Astrocyte (in vitro differentiated cells and primary cell): Measurements from ENCODE around the gene ALKBH3. TPM values are rescaled to one million over a fixed set of nuclear protein-coding genes. Genes with fewer than 3 reads are reported as not detected.

Source experiments
- DNase-seq: peaks from one replicate; pipeline ENCODE4 v3.0.0-alpha.2; 2010; ENCODE audit warnings: low read depth
- FAIRE-seq: peaks from 2 replicates; lab custom pipeline; 2011; peaks lifted over from hg19 to GRCh38; lab: Jason Lieb, UNC
- H2AFZ ChIP-seq: 2 replicates; pipeline ENCODE4 v1.6.0; 2012; ENCODE audit warnings: low read depth, low read length, inconsistent platforms
- H3K27ac ChIP-seq: 2 replicates; pipeline ENCODE4 v1.5.1; 2011; ENCODE audit warnings: low read depth, low read length, inconsistent platforms
- H3K27me3 ChIP-seq: 2 replicates; pipeline ENCODE4 v1.6.0; 2011; ENCODE audit warnings: low read length, inconsistent platforms; ENCODE audit not compliant: insufficient read depth
- H3K36me3 ChIP-seq: 2 replicates; pipeline ENCODE4 v1.5.1; 2011; ENCODE audit warnings: low read length, inconsistent platforms; ENCODE audit not compliant: insufficient read depth
- H3K4me1 ChIP-seq: 2 replicates; pipeline ENCODE4 v1.5.1; 2011; ENCODE audit warnings: low read length, inconsistent platforms; ENCODE audit not compliant: insufficient read depth
- H3K4me2 ChIP-seq: 2 replicates; pipeline ENCODE4 v1.6.0; 2012; ENCODE audit warnings: low read length, inconsistent platforms
- H3K4me3 ChIP-seq: 2 replicates; pipeline ENCODE4 v1.5.1; 2011; ENCODE audit warnings: low read depth, mild to moderate bottlenecking, low read length, inconsistent platforms; ENCODE audit not compliant: insufficient read depth
- H3K79me2 ChIP-seq: 2 replicates; pipeline ENCODE4 v1.6.0; 2012; ENCODE audit warnings: mild to moderate bottlenecking, low read length, inconsistent platforms; ENCODE audit not compliant: insufficient read depth
- H3K9ac ChIP-seq: 2 replicates; pipeline ENCODE4 v1.6.0; 2012; ENCODE audit warnings: mild to moderate bottlenecking, low read length, inconsistent platforms
- H3K9me3 ChIP-seq: 2 replicates; pipeline ENCODE4 v1.5.1; 2012; ENCODE audit warnings: low read depth, mild to moderate bottlenecking, low read length, inconsistent platforms; ENCODE audit not compliant: insufficient read depth
- H4K20me1 ChIP-seq: 2 replicates; pipeline ENCODE4 v1.6.0; 2012; ENCODE audit warnings: low read length, inconsistent platforms; ENCODE audit not compliant: insufficient read depth
- H3K27ac Mint-ChIP-seq: one replicate; pipeline ENCODE4 v1.8.0; 2021; ENCODE audit warnings: mild to moderate bottlenecking, mixed read lengths; ENCODE audit not compliant: unreplicated experiment
- H3K27me3 Mint-ChIP-seq: one replicate; pipeline ENCODE4 v1.8.0; 2021; ENCODE audit warnings: low read depth, mixed read lengths; ENCODE audit not compliant: unreplicated experiment
- H3K36me3 Mint-ChIP-seq: one replicate; pipeline ENCODE4 v1.8.0; 2021; ENCODE audit warnings: low read depth, mixed read lengths; ENCODE audit not compliant: unreplicated experiment
- H3K4me1 Mint-ChIP-seq: one replicate; pipeline ENCODE4 v1.8.0; 2021; ENCODE audit warnings: low read depth, mixed read lengths; ENCODE audit not compliant: unreplicated experiment
- H3K4me3 Mint-ChIP-seq: one replicate; pipeline ENCODE4 v1.8.0; 2021; ENCODE audit warnings: mild to moderate bottlenecking, moderate library complexity, mixed read lengths; ENCODE audit not compliant: unreplicated experiment
- H3K9me3 Mint-ChIP-seq: one replicate; pipeline ENCODE4 v1.8.0; 2021; ENCODE audit warnings: mild to moderate bottlenecking, mixed read lengths; ENCODE audit not compliant: unreplicated experiment
- CTCF ChIP-seq: IDR thresholded peaks from 2 replicates; pipeline ENCODE4 v1.5.1; 2011; ENCODE audit warnings: low read depth, mild to moderate bottlenecking, inconsistent platforms, low read length, moderate library complexity; ENCODE audit not compliant: insufficient read depth
- EZH2 ChIP-seq: IDR thresholded peaks from 2 replicates; pipeline ENCODE4 v1.6.1; 2012; ENCODE audit warnings: mild to moderate bottlenecking, low read length, inconsistent platforms; ENCODE audit not compliant: insufficient read depth
- total RNA-seq: library from RNA; stranded (reverse); gene quantifications from 2 replicates; pipeline ENCODE4 v1.2.1, GENCODE V29; 2021

ALKBH3 gene
- total RNA-seq, 1 donor from 2014 or later = 30.5 TPM

- no peak for FAIRE-seq
- H3K27ac Mint-ChIP-seq = no peak overlapping the region
Measured at GRCh38 chr11:43895601-43896000, 15.0 kb downstream of the ALKBH3 start.

GRCh38 chr11:43898574-43898973 lies 17.9 kb downstream of the ALKBH3 start:
- Histone ChIP-seq H3K27ac (no peak overlapping the region), H3K27me3 (no peaks in the 10 kb centered on the region), H3K36me3 (peaks cover 18% of the 10 kb centered on the region), H2AFZ (no peak overlapping the region), H3K4me1 (no peaks in the 10 kb centered on the region), H3K9ac (no peak overlapping the region), H4K20me1 (peaks cover 6% of the 10 kb centered on the region), H3K4me2 (no peak overlapping the region), H3K4me3 (no peak overlapping the region), H3K9me3 (no peaks in the 10 kb centered on the region), H3K79me2 (no peaks in the 10 kb centered on the region)
- H3K27ac Mint-ChIP-seq = no peak overlapping the region
- DNase-seq (no peak), FAIRE-seq (no peak)
- no peaks in the 10 kb centered on the region for H3K4me1 Mint-ChIP-seq
- H3K36me3 Mint-ChIP-seq = peaks cover 29% of the 10 kb centered on the region
- no peak overlapping the region for H3K4me3 Mint-ChIP-seq
- no peak for TF ChIP-seq EZH2
- no peak for TF ChIP-seq CTCF
- H3K27me3 Mint-ChIP-seq = no peaks in the 10 kb centered on the region
- H3K9me3 Mint-ChIP-seq = no peaks in the 10 kb centered on the region

More at GRCh38 chr11:43895601-43896000, 15.0 kb downstream of the ALKBH3 start:
- H3K4me3 Mint-ChIP-seq = no peak overlapping the region
- H3K4me2 ChIP-seq = no peak overlapping the region
- H3K4me1 Mint-ChIP-seq = no peaks in the 10 kb centered on the region
- no peaks in the 10 kb centered on the region for H3K4me1 ChIP-seq
- DNase-seq = no peak
- H3K36me3 ChIP-seq = peaks cover 25% of the 10 kb centered on the region
- H2AFZ ChIP-seq = no peak overlapping the region
- H4K20me1 ChIP-seq = peaks cover 6% of the 10 kb centered on the region
- H3K9me3 Mint-ChIP-seq = no peaks in the 10 kb centered on the region
- H3K9me3 ChIP-seq = no peaks in the 10 kb centered on the region
- peaks cover 28% of the 10 kb centered on the region for H3K36me3 Mint-ChIP-seq
- H3K79me2 ChIP-seq = no peaks in the 10 kb centered on the region
- H3K27me3 ChIP-seq = no peaks in the 10 kb centered on the region
- H3K9ac ChIP-seq = no peak overlapping the region
- no peak overlapping the region for H3K4me3 ChIP-seq
- H3K27me3 Mint-ChIP-seq = no peaks in the 10 kb centered on the region
- no peak overlapping the region for H3K27ac ChIP-seq
- no peak for TF ChIP-seq CTCF

- H3K36me3 ChIP-seq = peaks cover 18% of the 10 kb centered on the region
- Mint-ChIP-seq H3K9me3 (no peaks in the 10 kb centered on the region), H3K27ac (no peak overlapping the region), H3K36me3 (peaks cover 29% of the 10 kb centered on the region), H3K4me3 (no peak overlapping the region), H3K27me3 (no peaks in the 10 kb centered on the region), H3K4me1 (no peaks in the 10 kb centered on the region)
- TF ChIP-seq EZH2 (no peak), CTCF (no peak)
- no peaks in the 10 kb centered on the region for H3K4me1 ChIP-seq
- no peak overlapping the region for H3K4me3 ChIP-seq
- H3K9ac ChIP-seq = no peak overlapping the region
- no peaks in the 10 kb centered on the region for H3K79me2 ChIP-seq
- H3K9me3 ChIP-seq = no peaks in the 10 kb centered on the region
- DNase-seq (no peak), FAIRE-seq (no peak)
- no peak overlapping the region for H3K27ac ChIP-seq
- H2AFZ ChIP-seq = no peak overlapping the region
- peaks cover 6% of the 10 kb centered on the region for H4K20me1 ChIP-seq
- H3K27me3 ChIP-seq = no peaks in the 10 kb centered on the region
- H3K4me2 ChIP-seq = no peak overlapping the region
Measured at GRCh38 chr11:43899094-43899493, 18.5 kb downstream of the ALKBH3 start.
